PFSK-1 (cell line): ENCODE results near the gene XIRP2.

Source experiments
- POLR2AphosphoS5 ChIP-seq: IDR thresholded peaks from 2 replicates; pipeline ENCODE4 v1.6.1; 2012; ENCODE audit warnings: low read depth, mild to moderate bottlenecking, control low read depth, low read length, moderate library complexity
- SIN3A ChIP-seq: IDR thresholded peaks from 2 replicates; pipeline ENCODE4 v1.6.1; 2012; ENCODE audit warnings: mild to moderate bottlenecking, low read length, moderate library complexity, borderline replicate concordance; ENCODE audit not compliant: insufficient read depth
- TAF1 ChIP-seq: IDR thresholded peaks from 2 replicates; pipeline ENCODE4 v1.6.1; 2012; ENCODE audit warnings: low read length, control low read depth, borderline replicate concordance; ENCODE audit not compliant: insufficient read depth
- TF ChIP-seq, protein P1 (sequence below), 2 experiments: IDR thresholded peaks; 2 replicates each; pipeline versions ENCODE4 v1.6.1 to v1.8.0; 2011 to 2012; ENCODE audit warnings: low read depth in 2 of 2, low read length in 2 of 2, control low read depth in 1 of 2, inconsistent platforms in 1 of 2, mild to moderate bottlenecking in 1 of 2, moderate library complexity in 1 of 2; ENCODE audit not compliant: insufficient read depth in 1 of 2

DNA sequence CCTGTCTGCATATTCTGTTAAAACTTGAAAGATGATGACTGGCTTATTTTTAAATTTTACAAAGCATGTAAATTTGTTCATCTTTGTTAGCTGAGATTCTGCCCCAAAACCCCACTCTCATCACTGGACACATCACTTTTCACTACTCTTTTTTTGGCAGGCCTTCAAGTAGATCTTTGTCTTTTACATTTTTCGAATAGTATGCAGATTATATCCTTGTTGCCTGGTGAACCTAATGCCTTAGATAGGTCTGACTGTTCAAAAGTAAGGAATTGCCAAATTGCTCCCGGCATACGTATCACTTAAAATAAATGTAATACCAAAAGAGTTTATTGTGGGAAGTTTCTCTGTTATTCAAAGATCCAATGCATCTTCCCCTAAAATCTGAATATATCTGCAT, 303.3 kb downstream of the XIRP2 start:
- TF ChIP-seq SIN3A (no peak), POLR2AphosphoS5 (no peak), TAF1 (no peak)
- TF ChIP-seq, protein P1, sequence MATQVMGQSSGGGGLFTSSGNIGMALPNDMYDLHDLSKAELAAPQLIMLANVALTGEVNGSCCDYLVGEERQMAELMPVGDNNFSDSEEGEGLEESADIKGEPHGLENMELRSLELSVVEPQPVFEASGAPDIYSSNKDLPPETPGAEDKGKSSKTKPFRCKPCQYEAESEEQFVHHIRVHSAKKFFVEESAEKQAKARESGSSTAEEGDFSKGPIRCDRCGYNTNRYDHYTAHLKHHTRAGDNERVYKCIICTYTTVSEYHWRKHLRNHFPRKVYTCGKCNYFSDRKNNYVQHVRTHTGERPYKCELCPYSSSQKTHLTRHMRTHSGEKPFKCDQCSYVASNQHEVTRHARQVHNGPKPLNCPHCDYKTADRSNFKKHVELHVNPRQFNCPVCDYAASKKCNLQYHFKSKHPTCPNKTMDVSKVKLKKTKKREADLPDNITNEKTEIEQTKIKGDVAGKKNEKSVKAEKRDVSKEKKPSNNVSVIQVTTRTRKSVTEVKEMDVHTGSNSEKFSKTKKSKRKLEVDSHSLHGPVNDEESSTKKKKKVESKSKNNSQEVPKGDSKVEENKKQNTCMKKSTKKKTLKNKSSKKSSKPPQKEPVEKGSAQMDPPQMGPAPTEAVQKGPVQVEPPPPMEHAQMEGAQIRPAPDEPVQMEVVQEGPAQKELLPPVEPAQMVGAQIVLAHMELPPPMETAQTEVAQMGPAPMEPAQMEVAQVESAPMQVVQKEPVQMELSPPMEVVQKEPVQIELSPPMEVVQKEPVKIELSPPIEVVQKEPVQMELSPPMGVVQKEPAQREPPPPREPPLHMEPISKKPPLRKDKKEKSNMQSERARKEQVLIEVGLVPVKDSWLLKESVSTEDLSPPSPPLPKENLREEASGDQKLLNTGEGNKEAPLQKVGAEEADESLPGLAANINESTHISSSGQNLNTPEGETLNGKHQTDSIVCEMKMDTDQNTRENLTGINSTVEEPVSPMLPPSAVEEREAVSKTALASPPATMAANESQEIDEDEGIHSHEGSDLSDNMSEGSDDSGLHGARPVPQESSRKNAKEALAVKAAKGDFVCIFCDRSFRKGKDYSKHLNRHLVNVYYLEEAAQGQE (IDR thresholded peaks at IDR 0.05; ENCODE audit: insufficient read depth in 1 of 2, low read depth in 2 of 2, low read length in 2 of 2), result no peak
